ENCODE data around the gene ASB11. TPM values are rescaled to one million over a fixed set of nuclear protein-coding genes. Genes with fewer than 3 reads are reported as not detected.

ASB11 gene
- total RNA-seq, 1 donor from 2014 or later: not detected

GRCh38 chrX:15322472-15322871 is 7.0 kb upstream of the ASB11 start:
- Mint-ChIP-seq H3K27me3 (ENCODE audit: unreplicated experiment) (no peaks in the 10 kb centered on the region), H3K36me3 (ENCODE audit: unreplicated experiment) (peaks cover 1% of the 10 kb centered on the region), H3K4me3 (ENCODE audit: unreplicated experiment) (no peak overlapping the region), H3K9me3 (ENCODE audit: unreplicated experiment) (no peaks in the 10 kb centered on the region), H3K27ac (ENCODE audit: unreplicated experiment) (no peak overlapping the region), H3K4me1 (ENCODE audit: unreplicated experiment) (no peaks in the 10 kb centered on the region)
- no peak for DNase-seq (ENCODE audit: extremely low spot score, unreplicated experiment)
- TF ChIP-seq CTCF (IDR thresholded peaks at IDR 0.05): no peak

GRCh38 chrX:15322072-15322471 is 6.6 kb upstream of the ASB11 start:
- Mint-ChIP-seq H3K4me1 (ENCODE audit: unreplicated experiment) (no peaks in the 10 kb centered on the region), H3K9me3 (ENCODE audit: unreplicated experiment) (no peaks in the 10 kb centered on the region), H3K4me3 (ENCODE audit: unreplicated experiment) (no peak overlapping the region), H3K36me3 (ENCODE audit: unreplicated experiment) (peaks cover 1% of the 10 kb centered on the region), H3K27ac (ENCODE audit: unreplicated experiment) (no peak overlapping the region), H3K27me3 (ENCODE audit: unreplicated experiment) (no peaks in the 10 kb centered on the region)
- TF ChIP-seq CTCF (IDR thresholded peaks at IDR 0.05): no peak
- no peak for DNase-seq (ENCODE audit: extremely low spot score, unreplicated experiment)

GRCh38 chrX:15321447-15321846 is 6.0 kb upstream of the ASB11 start:
- DNase-seq (ENCODE audit: extremely low spot score, unreplicated experiment): no peak
- H3K4me3 Mint-ChIP-seq (ENCODE audit: unreplicated experiment): no peak overlapping the region
- H3K4me1 Mint-ChIP-seq (ENCODE audit: unreplicated experiment): no peaks in the 10 kb centered on the region
- TF ChIP-seq CTCF (IDR thresholded peaks at IDR 0.05): no peak
- no peaks in the 10 kb centered on the region for H3K27me3 Mint-ChIP-seq (ENCODE audit: unreplicated experiment)
- H3K9me3 Mint-ChIP-seq (ENCODE audit: unreplicated experiment): no peaks in the 10 kb centered on the region
- no peak overlapping the region for H3K27ac Mint-ChIP-seq (ENCODE audit: unreplicated experiment)
- H3K36me3 Mint-ChIP-seq (ENCODE audit: unreplicated experiment): peaks cover 1% of the 10 kb centered on the region

GRCh38 chrX:15320297-15320696 is 4.9 kb upstream of the ASB11 start:
- H3K36me3 Mint-ChIP-seq (ENCODE audit: unreplicated experiment): peaks cover 1% of the 10 kb centered on the region
- no peak for TF ChIP-seq CTCF (IDR thresholded peaks at IDR 0.05)
- H3K4me1 Mint-ChIP-seq (ENCODE audit: unreplicated experiment): no peaks in the 10 kb centered on the region
- no peaks in the 10 kb centered on the region for H3K9me3 Mint-ChIP-seq (ENCODE audit: unreplicated experiment)
- H3K27ac Mint-ChIP-seq (ENCODE audit: unreplicated experiment): no peak overlapping the region
- H3K27me3 Mint-ChIP-seq (ENCODE audit: unreplicated experiment): no peaks in the 10 kb centered on the region
- no peak overlapping the region for H3K4me3 Mint-ChIP-seq (ENCODE audit: unreplicated experiment)
- DNase-seq (ENCODE audit: extremely low spot score, unreplicated experiment): no peak

GRCh38 chrX:15319075-15319474 is 3.6 kb upstream of the ASB11 start:
- Mint-ChIP-seq H3K36me3 (ENCODE audit: unreplicated experiment) (peaks cover 1% of the 10 kb centered on the region), H3K27me3 (ENCODE audit: unreplicated experiment) (no peaks in the 10 kb centered on the region), H3K4me3 (ENCODE audit: unreplicated experiment) (no peak overlapping the region), H3K4me1 (ENCODE audit: unreplicated experiment) (no peaks in the 10 kb centered on the region), H3K9me3 (ENCODE audit: unreplicated experiment) (no peaks in the 10 kb centered on the region), H3K27ac (ENCODE audit: unreplicated experiment) (no peak overlapping the region)
- TF ChIP-seq CTCF (IDR thresholded peaks at IDR 0.05): no peak
- DNase-seq (ENCODE audit: extremely low spot score, unreplicated experiment): no peak

Data from osteocyte (in vitro differentiated cells).